ENCODE results near the gene PRPH. TPM values are rescaled to one million over a fixed set of nuclear protein-coding genes. Genes with fewer than 3 reads are reported as not detected.
A peak's percentile ranks its signal among the peaks of the same experiment; 100 is the strongest.

PRPH gene
- total and polyA plus RNA-seq, 10 of the 15 experiments (the other 5 are each of a cell fraction or from before 2014, with no cell fraction given), result 0.09 to 0.45 (median 0.19) TPM; not detected in 3

DNA sequence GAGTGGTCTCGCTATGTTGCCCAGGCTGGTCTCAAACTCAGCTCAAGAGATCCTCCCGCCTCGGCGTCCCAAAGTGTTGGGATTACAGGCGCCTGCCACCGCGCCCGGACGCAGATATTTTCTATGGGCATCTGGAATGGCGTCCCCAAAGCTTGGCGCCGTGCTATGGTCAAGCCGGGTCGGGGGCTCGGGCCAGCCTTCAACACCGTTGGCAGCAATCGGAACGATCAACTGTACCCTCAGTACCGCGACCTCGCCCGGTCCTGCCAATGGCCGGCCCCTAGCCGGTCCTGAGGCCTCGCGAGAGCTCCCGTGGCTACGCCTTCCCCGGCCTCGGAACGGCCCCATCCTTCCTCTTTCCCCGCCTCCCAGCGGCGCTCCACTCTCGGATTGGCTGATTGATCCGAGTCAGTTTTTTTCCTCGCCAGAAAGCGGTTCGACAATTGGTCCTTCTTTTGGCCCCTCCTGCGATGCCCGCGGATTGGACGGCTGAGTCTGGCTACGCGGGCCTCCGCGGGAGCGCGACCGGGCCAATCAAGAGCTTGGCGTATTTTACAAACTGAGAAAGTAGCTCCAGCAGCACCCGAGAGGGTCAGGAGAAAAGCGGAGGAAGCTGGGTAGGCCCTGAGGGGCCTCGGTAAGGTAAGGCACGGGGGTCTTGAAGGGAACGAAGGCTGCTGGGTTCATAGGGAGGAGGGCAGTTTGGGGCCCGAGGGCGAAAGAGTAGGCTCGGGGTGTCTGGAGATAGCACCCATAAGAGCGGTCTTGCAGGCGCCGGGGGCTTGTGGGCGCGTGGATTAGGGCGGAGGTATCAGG, 28.0 kb downstream of the PRPH start, which contains the start of gene TROAP (continued):
- TF ChIP-seq HCFC1 (IDR thresholded peaks at IDR 0.05; ENCODE audit: low read length) (no peak), IKZF2 (IDR thresholded peaks at IDR 0.05) (no peak), MXI1 (IDR thresholded peaks at IDR 0.05; ENCODE audit: low read depth, low read length) (peak; percentile 97), SIN3A (IDR thresholded peaks at IDR 0.05; ENCODE audit: low read depth, low read length) (peak; percentile 100), BMI1 (IDR thresholded peaks at IDR 0.05; ENCODE audit: borderline replicate concordance) (no peak), MTA3 (IDR thresholded peaks at IDR 0.05; ENCODE audit: borderline replicate concordance, low read length) (no peak), EED (IDR thresholded peaks at IDR 0.05; ENCODE audit: low read depth) (no peak), KLF5 (IDR thresholded peaks at IDR 0.05; ENCODE audit: partially characterized antibody) (no peak), ZSCAN29 (IDR thresholded peaks at IDR 0.05) (no peak), JUNB (IDR thresholded peaks at IDR 0.05) (no peak), ZNF207 (IDR thresholded peaks at IDR 0.05; ENCODE audit: borderline replicate concordance) (no peak), ZNF384 (IDR thresholded peaks at IDR 0.05; ENCODE audit: borderline replicate concordance, low read depth, low read length) (peak; percentile 98), ZZZ3 (IDR thresholded peaks at IDR 0.05; ENCODE audit: control insufficient read depth, insufficient read length, low read depth) (no peak), SUPT20H (IDR thresholded peaks at IDR 0.05; ENCODE audit: borderline replicate concordance, control insufficient read depth, low read depth, low read length) (no peak), ZBED1 (IDR thresholded peaks at IDR 0.05; ENCODE audit: borderline replicate concordance) (no peak), SPI1 (IDR thresholded peaks at IDR 0.05; ENCODE audit: borderline replicate concordance, insufficient read depth, low read depth, low read length) (no peak), EP300 (IDR thresholded peaks at IDR 0.05; ENCODE audit: borderline replicate concordance in 1 of 2, control insufficient read depth in 1 of 2, low read depth in 2 of 2, low read length in 2 of 2) (no peak), KAT2A (conservative IDR thresholded peaks at IDR 0.05; ENCODE audit: control insufficient read depth, low read depth, low read length) (no peak)
- TF ChIP-seq, protein P1, sequence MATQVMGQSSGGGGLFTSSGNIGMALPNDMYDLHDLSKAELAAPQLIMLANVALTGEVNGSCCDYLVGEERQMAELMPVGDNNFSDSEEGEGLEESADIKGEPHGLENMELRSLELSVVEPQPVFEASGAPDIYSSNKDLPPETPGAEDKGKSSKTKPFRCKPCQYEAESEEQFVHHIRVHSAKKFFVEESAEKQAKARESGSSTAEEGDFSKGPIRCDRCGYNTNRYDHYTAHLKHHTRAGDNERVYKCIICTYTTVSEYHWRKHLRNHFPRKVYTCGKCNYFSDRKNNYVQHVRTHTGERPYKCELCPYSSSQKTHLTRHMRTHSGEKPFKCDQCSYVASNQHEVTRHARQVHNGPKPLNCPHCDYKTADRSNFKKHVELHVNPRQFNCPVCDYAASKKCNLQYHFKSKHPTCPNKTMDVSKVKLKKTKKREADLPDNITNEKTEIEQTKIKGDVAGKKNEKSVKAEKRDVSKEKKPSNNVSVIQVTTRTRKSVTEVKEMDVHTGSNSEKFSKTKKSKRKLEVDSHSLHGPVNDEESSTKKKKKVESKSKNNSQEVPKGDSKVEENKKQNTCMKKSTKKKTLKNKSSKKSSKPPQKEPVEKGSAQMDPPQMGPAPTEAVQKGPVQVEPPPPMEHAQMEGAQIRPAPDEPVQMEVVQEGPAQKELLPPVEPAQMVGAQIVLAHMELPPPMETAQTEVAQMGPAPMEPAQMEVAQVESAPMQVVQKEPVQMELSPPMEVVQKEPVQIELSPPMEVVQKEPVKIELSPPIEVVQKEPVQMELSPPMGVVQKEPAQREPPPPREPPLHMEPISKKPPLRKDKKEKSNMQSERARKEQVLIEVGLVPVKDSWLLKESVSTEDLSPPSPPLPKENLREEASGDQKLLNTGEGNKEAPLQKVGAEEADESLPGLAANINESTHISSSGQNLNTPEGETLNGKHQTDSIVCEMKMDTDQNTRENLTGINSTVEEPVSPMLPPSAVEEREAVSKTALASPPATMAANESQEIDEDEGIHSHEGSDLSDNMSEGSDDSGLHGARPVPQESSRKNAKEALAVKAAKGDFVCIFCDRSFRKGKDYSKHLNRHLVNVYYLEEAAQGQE (IDR thresholded peaks at IDR 0.05; ENCODE audit: low read depth, low read length), result no peak
- TF ChIP-seq, protein P2, sequence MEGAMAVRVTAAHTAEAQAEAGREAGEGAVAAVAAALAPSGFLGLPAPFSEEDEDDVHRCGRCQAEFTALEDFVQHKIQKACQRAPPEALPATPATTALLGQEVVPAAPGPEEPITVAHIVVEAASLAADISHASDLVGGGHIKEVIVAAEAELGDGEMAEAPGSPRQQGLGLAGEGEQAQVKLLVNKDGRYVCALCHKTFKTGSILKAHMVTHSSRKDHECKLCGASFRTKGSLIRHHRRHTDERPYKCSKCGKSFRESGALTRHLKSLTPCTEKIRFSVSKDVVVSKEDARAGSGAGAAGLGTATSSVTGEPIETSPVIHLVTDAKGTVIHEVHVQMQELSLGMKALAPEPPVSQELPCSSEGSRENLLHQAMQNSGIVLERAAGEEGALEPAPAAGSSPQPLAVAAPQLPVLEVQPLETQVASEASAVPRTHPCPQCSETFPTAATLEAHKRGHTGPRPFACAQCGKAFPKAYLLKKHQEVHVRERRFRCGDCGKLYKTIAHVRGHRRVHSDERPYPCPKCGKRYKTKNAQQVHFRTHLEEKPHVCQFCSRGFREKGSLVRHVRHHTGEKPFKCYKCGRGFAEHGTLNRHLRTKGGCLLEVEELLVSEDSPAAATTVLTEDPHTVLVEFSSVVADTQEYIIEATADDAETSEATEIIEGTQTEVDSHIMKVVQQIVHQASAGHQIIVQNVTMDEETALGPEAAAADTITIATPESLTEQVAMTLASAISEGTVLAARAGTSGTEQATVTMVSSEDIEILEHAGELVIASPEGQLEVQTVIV (IDR thresholded peaks at IDR 0.05; ENCODE audit: borderline replicate concordance, partially characterized antibody), result peak; percentile 46
- TF ChIP-seq, protein P3, sequence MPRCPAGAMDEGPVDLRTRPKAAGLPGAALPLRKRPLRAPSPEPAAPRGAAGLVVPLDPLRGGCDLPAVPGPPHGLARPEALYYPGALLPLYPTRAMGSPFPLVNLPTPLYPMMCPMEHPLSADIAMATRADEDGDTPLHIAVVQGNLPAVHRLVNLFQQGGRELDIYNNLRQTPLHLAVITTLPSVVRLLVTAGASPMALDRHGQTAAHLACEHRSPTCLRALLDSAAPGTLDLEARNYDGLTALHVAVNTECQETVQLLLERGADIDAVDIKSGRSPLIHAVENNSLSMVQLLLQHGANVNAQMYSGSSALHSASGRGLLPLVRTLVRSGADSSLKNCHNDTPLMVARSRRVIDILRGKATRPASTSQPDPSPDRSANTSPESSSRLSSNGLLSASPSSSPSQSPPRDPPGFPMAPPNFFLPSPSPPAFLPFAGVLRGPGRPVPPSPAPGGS (IDR thresholded peaks at IDR 0.05; ENCODE audit: borderline replicate concordance, insufficient read depth, low read depth, low read length, poor library complexity, severe bottlenecking), result no peak
